A673 (cell line): Measurements from ENCODE around the gene SAP25. TPM values are rescaled to one million over a fixed set of nuclear protein-coding genes. Genes with fewer than 3 reads are reported as not detected.

Source experiments
- BruUV-seq: library from RNA; stranded (reverse); fragments of 400-500 nt; replicated peaks from 2 replicates; lab custom pipeline; 2021; lab: Mats Ljungman, UMichigan
- CTCF ChIA-PET: fragments of 300-600 bp; sonication (Branson Sonifier 250); formaldehyde crosslinking; loops from one replicate; lab custom pipeline; 2022; ENCODE audit warnings: antibody characterized with exemption; lab: Charles Lee
- POLR2A ChIA-PET: fragments of 300-600 bp; sonication (Branson Sonifier 250); formaldehyde crosslinking; loops from one replicate; lab custom pipeline; 2022; ENCODE audit warnings: antibody characterized with exemption; ENCODE audit not compliant: low non-redundant PET; lab: Charles Lee
- DNase-seq: peaks from one replicate; pipeline ENCODE4 v3.0.0-alpha.2; 2015; ENCODE audit warnings: low spot score
- H3K27ac ChIP-seq: fragments of 200-600 bp; sonication (generic); 2 replicates; pipeline ENCODE4 v1.5.1; 2016; ENCODE audit warnings: mixed run types, low read depth, mild to moderate bottlenecking, mixed read lengths, antibody characterized with exemption, low read length; ENCODE audit not compliant: poor library complexity, severe bottlenecking
- H3K27me3 ChIP-seq: fragments of 200-600 bp; sonication (generic); replicated peaks from 2 replicates; pipeline ENCODE4 v1.6.1; 2017; ENCODE audit warnings: mixed run types, low read depth, mild to moderate bottlenecking, mixed read lengths, antibody characterized with exemption, low read length; ENCODE audit not compliant: insufficient read depth, poor library complexity
- H3K36me3 ChIP-seq: fragments of 200-600 bp; sonication (generic); 2 replicates; pipeline ENCODE4 v1.6.1; 2016; ENCODE audit warnings: mixed run types, mild to moderate bottlenecking, mixed read lengths, antibody characterized with exemption, low read length; ENCODE audit not compliant: insufficient read depth, poor library complexity, severe bottlenecking
- H3K4me1 ChIP-seq: fragments of 200-600 bp; sonication (generic); 2 replicates; pipeline ENCODE4 v1.6.1; 2017; ENCODE audit warnings: mixed run types, mild to moderate bottlenecking, mixed read lengths, antibody characterized with exemption, low read length; ENCODE audit not compliant: insufficient read depth, poor library complexity, severe bottlenecking
- H3K4me3 ChIP-seq: fragments of 200-600 bp; sonication (generic); 2 replicates; pipeline ENCODE4 v1.5.1; 2016; ENCODE audit warnings: low read depth, mixed run types, mild to moderate bottlenecking, mixed read lengths, low read length; ENCODE audit not compliant: poor library complexity, severe bottlenecking
- H3K9me3 ChIP-seq: fragments of 200-600 bp; sonication (generic); 2 replicates; pipeline ENCODE4 v1.6.1; 2016; ENCODE audit warnings: mixed run types, low read depth, mild to moderate bottlenecking, mixed read lengths, antibody characterized with exemption, low read length; ENCODE audit not compliant: poor library complexity, severe bottlenecking
- CTCF ChIP-seq: fragments of 300-800, 200-600 bp; sonication (generic); conservative IDR thresholded peaks from 2 replicates; pipeline ENCODE4 v1.5.1; 2017; ENCODE audit warnings: low read depth, mild to moderate bottlenecking, antibody characterized with exemption, low read length, moderate library complexity, mixed read lengths
- EZH2 ChIP-seq: fragments of 200-600 bp; sonication (generic); IDR thresholded peaks from 2 replicates; pipeline ENCODE4 v1.6.1; 2017; ENCODE audit warnings: borderline replicate concordance, low read depth, mild to moderate bottlenecking, mixed read lengths, antibody characterized with exemption, low read length; ENCODE audit not compliant: poor library complexity, severe bottlenecking
- intact Hi-C: fragments of 100-400 bp; cut with micrococcal nuclease; formaldehyde crosslinking; loops from one replicate; pipeline ENCODE4 v1.10.0; 2022; ENCODE audit not compliant: unreplicated experiment
- total RNA-seq: library from RNA; stranded (reverse); gene quantifications from 2 replicates; pipeline ENCODE4 v1.2.3, GENCODE V29; 2021

SAP25 gene
- total RNA-seq, 1 experiment from 2014 or later, result 1.7 TPM

DNA sequence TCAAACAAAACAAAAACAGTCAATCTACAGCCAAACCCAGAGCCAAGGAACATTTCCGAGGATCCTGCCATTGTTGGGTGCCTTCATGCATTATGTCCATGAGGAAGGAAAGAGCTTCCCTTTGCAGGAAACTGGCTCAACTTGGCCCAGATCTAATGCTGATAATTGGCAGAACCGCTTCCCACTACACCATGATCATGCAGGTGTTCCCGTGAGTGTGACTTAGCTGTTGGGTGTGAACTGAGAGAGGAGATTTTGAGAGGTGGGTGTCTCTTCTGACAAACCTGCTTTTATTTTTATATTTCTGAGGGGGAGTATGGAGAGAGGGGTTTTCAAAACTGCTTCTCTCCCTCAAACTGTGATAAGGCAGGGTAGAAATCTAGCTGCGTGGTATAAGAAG, 14.6 kb downstream of the SAP25 start:
- intact Hi-C loops, result loop anchor here (1.0 kb wide), 1 partner anchor 90 kb away; no protein-coding TSS in a partner anchor
- no peak for TF ChIP-seq EZH2
- no peak for TF ChIP-seq CTCF
- Histone ChIP-seq H3K4me1 (no peaks in the 10 kb centered on the region), H3K36me3 (peaks cover 7% of the 10 kb centered on the region), H3K27me3 (no peaks in the 10 kb centered on the region), H3K9me3 (no peaks in the 10 kb centered on the region), H3K4me3 (no peak overlapping the region), H3K27ac (no peak overlapping the region)
- no peak for DNase-seq
- BruUV-seq, result no TSS peak
- ChIA-PET CTCF (interaction anchor here (0.6 to 2.0 kb wide), 10 partner anchors 9 to 132 kb away, joined by 3 to 24 read pairs (median 9); partner anchors contain the start of genes FBXO24 and TSC22D4), POLR2A (no interaction called here)

DNA sequence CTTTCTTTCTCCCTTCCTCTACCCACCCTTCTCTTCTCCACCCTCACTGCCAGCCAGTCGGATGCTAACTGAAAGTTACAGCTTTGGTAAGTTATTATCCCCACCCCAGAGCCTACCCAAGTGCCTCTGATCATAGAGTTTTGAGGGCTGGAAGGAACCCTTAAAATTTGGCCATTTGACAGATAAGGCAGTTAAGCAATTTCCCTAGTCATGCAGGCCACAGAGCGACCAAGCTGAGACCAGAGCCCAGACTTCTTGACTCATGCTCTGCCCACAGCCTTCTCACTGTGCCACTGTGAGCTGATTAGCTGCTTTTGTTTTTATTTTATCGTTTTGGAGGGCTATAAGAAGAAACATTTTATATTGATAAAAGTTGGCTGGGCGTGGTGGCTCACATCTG, 17.2 kb downstream of the SAP25 start:
- H3K36me3 ChIP-seq, result peaks cover 7% of the 10 kb centered on the region
- H3K27me3 ChIP-seq, result no peaks in the 10 kb centered on the region
- H3K4me1 ChIP-seq, result no peaks in the 10 kb centered on the region
- intact Hi-C loops, result no loop called here
- H3K4me3 ChIP-seq, result no peak overlapping the region
- ChIA-PET CTCF (no interaction called here), POLR2A (no interaction called here)
- BruUV-seq, result no TSS peak
- TF ChIP-seq EZH2, result no peak
- TF ChIP-seq CTCF, result no peak
- H3K27ac ChIP-seq, result no peak overlapping the region
- H3K9me3 ChIP-seq, result no peaks in the 10 kb centered on the region
- no peak for DNase-seq

DNA sequence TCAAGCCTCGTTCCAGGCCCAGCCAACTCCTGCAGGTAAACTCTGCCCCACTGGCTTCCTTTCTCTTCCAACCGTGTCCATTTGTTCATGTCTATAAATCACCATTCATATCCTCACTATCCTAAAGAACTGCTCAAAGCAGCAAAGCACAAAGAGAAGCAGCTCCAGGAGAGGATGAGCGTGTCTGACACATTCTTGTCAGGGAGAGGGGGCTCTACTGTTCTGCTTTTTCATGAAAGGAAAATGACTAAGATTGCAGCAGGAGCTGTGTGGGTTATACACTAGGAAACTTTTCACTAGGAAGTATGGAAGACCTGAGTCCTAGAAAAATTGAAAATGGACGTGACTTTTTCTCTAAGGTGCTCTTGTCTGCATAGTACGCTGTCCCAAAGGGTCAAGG, 18.0 kb downstream of the SAP25 start:
- ChIA-PET POLR2A (no interaction called here), CTCF (no interaction called here)
- H3K27ac ChIP-seq, result no peak overlapping the region
- no peaks in the 10 kb centered on the region for H3K4me1 ChIP-seq
- H3K4me3 ChIP-seq, result no peak overlapping the region
- BruUV-seq, result no TSS peak
- DNase-seq, result no peak
- H3K27me3 ChIP-seq, result no peaks in the 10 kb centered on the region
- H3K9me3 ChIP-seq, result no peaks in the 10 kb centered on the region
- TF ChIP-seq EZH2, result no peak
- TF ChIP-seq CTCF, result no peak
- peaks cover 7% of the 10 kb centered on the region for H3K36me3 ChIP-seq
- intact Hi-C loops, result no loop called here
